CD4-positive, alpha-beta T cell (primary cell): ENCODE measurements around the gene STARD13. TPM values are rescaled to one million over a fixed set of nuclear protein-coding genes. Genes with fewer than 3 reads are reported as not detected.
"Not testable (repeated sequence)": the region's sequence is repeated elsewhere in the genome, so short reads cannot be mapped to it uniquely, and the experiment has no call there.

Experiments
- ATAC-seq: fragments of 200-7000 bp; cut with Tn5 transposase; one replicate; pipeline ENCODE4 v1.10.0; 2022; ENCODE audit warnings: mild to moderate bottlenecking; ENCODE audit not compliant: poor library complexity
- CTCF ChIA-PET: fragments of 350-600 bp; sonication (Branson Sonifier 250); formaldehyde crosslinking; loops from one replicate; lab custom pipeline; 2021; ENCODE audit warnings: antibody characterized with exemption, inconsistent platforms; lab: Charles Lee
- POLR2A ChIA-PET: fragments of 350-600 bp; sonication (Branson Sonifier 250); formaldehyde crosslinking; loops from one replicate; lab custom pipeline; 2021; ENCODE audit warnings: antibody characterized with exemption, inconsistent platforms; lab: Charles Lee
- DNase-seq, 14 experiments: peaks; one replicate each; pipeline ENCODE4 v3.0.0-alpha.2; 2013 to 2020; ENCODE audit warnings: mixed read lengths in 2 of 14
- H3K27ac ChIP-seq, 2 donors: one replicate each; pipeline versions ENCODE4 v1.5.1 to v1.7.0; 2013; ENCODE audit warnings: low read length in 2 of 2, low read depth in 1 of 2, mild to moderate bottlenecking in 1 of 2
- H3K27me3 ChIP-seq, 2 experiments: 1 replicate in 1 of 2; 2 replicates in 1 of 2; pipeline versions ENCODE4 v1.6.1 to v1.7.0; 2013; ENCODE audit warnings: low read length in 2 of 2, control low read depth in 1 of 2, mild to moderate bottlenecking in 1 of 2, moderate library complexity in 1 of 2; ENCODE audit not compliant: insufficient read depth in 2 of 2, control insufficient read depth in 1 of 2
- H3K36me3 ChIP-seq: one replicate; pipeline ENCODE4 v1.6.1; 2013; ENCODE audit warnings: low read length, control low read depth; ENCODE audit not compliant: insufficient read depth
- H3K4me1 ChIP-seq: one replicate; pipeline ENCODE4 v1.6.1; 2013; ENCODE audit warnings: low read length, control low read depth; ENCODE audit not compliant: insufficient read depth
- H3K4me3 ChIP-seq: one replicate; pipeline ENCODE4 v1.5.1; 2013; ENCODE audit warnings: mild to moderate bottlenecking, low read length, moderate library complexity
- H3K9me3 ChIP-seq, 2 experiments: 1 replicate in 1 of 2; 2 replicates in 1 of 2; pipeline versions ENCODE4 v1.6.1 to v1.7.0; 2013; ENCODE audit warnings: low read length in 2 of 2, mild to moderate bottlenecking in 2 of 2, control low read depth in 1 of 2, moderate library complexity in 1 of 2; ENCODE audit not compliant: control insufficient read depth in 1 of 2, insufficient read depth in 1 of 2
- H3K27ac Mint-ChIP-seq: one replicate; pipeline ENCODE4 v1.8.0; 2020; ENCODE audit warnings: mixed read lengths
- H3K27me3 Mint-ChIP-seq: one replicate; pipeline ENCODE4 v1.8.0; 2021; ENCODE audit warnings: mixed read lengths
- H3K36me3 Mint-ChIP-seq: one replicate; pipeline ENCODE4 v1.8.0; 2021; ENCODE audit warnings: low read depth, mixed read lengths
- H3K4me1 Mint-ChIP-seq: one replicate; pipeline ENCODE4 v1.8.0; 2021; ENCODE audit warnings: low read depth, mixed read lengths
- H3K4me3 Mint-ChIP-seq: one replicate; pipeline ENCODE4 v1.8.0; 2020; ENCODE audit warnings: mild to moderate bottlenecking, mixed read lengths
- H3K9me3 Mint-ChIP-seq: one replicate; pipeline ENCODE4 v1.8.0; 2020; ENCODE audit warnings: mixed read lengths
- intact Hi-C, 2 experiments: fragments of 100-400 bp; cut with DNase I in 1 of 2; cut with micrococcal nuclease in 1 of 2; formaldehyde crosslinking; loops; one replicate each; pipeline versions ENCODE4 v1.15.1 to v1.9.0; 2023 to 2025; cut with DNase I, micrococcal nuclease
- total RNA-seq, 174 experiments: library from RNA in 2 of 174; stranded (reverse) in 2 of 174; gene quantifications; one replicate each; pipeline ENCODE4 v1.2.3 and lab custom pipeline; 2021 to 2026
- TF ChIP-seq, protein P1 (sequence below): fragments of 200-600 bp; IDR thresholded peaks from one replicate; pipeline ENCODE4 v1.8.0; 2022; ENCODE audit warnings: antibody characterized with exemption, mild to moderate bottlenecking

Gene STARD13
- total RNA-seq, 2 experiments from 2014 or later: not detected

DNA sequence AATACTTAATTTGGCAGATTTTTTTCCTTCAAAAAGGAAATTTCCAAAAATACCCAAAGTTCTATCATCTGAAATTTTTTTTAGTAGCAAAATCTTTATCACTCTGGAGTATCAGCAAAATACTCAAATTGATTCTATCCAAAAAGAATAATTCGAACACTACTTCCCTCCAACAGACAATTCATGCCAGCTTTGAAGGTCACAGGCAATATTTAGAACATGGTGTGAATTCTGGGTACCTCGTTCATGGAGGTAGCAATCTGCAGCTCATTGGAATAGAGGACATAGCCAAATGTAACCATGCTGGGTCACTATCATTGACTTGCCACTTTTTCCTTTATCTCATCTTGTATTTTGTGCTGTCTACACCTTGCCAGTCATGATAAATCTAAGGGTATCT lies 119.8 kb downstream of the STARD13 start:
- Histone ChIP-seq H3K4me3 (no peak overlapping the region), H3K27ac (no peak overlapping the region), H3K9me3 (no peaks in the 10 kb centered on the region), H3K27me3 (peaks cover 0 to 5% of the 10 kb centered on the region in 2 experiments), H3K36me3 (no peaks in the 10 kb centered on the region), H3K4me1 (no peaks in the 10 kb centered on the region)
- POLR2A ChIA-PET: no interaction called here
- no peaks in the 10 kb centered on the region for H3K36me3 Mint-ChIP-seq
- peaks cover 15% of the 10 kb centered on the region for H3K27me3 Mint-ChIP-seq
- TF ChIP-seq, protein P1, sequence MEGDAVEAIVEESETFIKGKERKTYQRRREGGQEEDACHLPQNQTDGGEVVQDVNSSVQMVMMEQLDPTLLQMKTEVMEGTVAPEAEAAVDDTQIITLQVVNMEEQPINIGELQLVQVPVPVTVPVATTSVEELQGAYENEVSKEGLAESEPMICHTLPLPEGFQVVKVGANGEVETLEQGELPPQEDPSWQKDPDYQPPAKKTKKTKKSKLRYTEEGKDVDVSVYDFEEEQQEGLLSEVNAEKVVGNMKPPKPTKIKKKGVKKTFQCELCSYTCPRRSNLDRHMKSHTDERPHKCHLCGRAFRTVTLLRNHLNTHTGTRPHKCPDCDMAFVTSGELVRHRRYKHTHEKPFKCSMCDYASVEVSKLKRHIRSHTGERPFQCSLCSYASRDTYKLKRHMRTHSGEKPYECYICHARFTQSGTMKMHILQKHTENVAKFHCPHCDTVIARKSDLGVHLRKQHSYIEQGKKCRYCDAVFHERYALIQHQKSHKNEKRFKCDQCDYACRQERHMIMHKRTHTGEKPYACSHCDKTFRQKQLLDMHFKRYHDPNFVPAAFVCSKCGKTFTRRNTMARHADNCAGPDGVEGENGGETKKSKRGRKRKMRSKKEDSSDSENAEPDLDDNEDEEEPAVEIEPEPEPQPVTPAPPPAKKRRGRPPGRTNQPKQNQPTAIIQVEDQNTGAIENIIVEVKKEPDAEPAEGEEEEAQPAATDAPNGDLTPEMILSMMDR: no peak
- no peak overlapping the region for H3K27ac Mint-ChIP-seq
- no peak for DNase-seq
- peaks cover 11% of the 10 kb centered on the region for H3K9me3 Mint-ChIP-seq
- no peaks in the 10 kb centered on the region for H3K4me1 Mint-ChIP-seq
- no peak for ATAC-seq
- H3K4me3 Mint-ChIP-seq: no peak overlapping the region
- intact Hi-C loops: no loop called here
- CTCF ChIA-PET: no interaction called here

DNA sequence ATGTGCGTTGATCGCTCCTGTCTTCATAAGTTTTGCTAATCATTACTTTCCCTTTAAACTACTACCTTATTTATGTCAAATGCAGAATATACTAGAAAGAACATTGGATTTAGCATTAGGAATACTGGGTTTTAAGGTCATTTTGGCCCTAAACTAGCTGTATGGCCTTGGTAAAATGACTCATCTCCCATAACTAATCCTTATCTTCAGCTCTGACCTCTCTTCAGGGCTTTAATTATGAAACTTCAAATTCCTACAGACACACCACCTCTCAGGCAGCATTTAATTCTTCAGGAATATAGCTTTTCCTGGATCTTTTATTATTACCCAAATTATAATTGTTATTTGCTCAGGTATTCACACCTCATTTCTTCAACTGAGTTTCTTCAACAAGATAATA lies 121.2 kb downstream of the STARD13 start:
- Mint-ChIP-seq H3K27me3 (peaks cover 12% of the 10 kb centered on the region), H3K36me3 (no peaks in the 10 kb centered on the region), H3K4me1 (no peaks in the 10 kb centered on the region), H3K4me3 (no peak overlapping the region), H3K27ac (no peak overlapping the region), H3K9me3 (peaks cover 11% of the 10 kb centered on the region)
- intact Hi-C loops: no loop called here
- no peaks in the 10 kb centered on the region for H3K9me3 ChIP-seq
- H3K4me1 ChIP-seq: no peaks in the 10 kb centered on the region
- TF ChIP-seq, protein P1: no peak
- DNase-seq: no peak
- no peaks in the 10 kb centered on the region for H3K36me3 ChIP-seq
- no peaks in the 10 kb centered on the region for H3K27me3 ChIP-seq
- no peak overlapping the region for H3K27ac ChIP-seq
- ChIA-PET CTCF (no interaction called here), POLR2A (no interaction called here)
- no peak overlapping the region for H3K4me3 ChIP-seq
- ATAC-seq: no peak

DNA sequence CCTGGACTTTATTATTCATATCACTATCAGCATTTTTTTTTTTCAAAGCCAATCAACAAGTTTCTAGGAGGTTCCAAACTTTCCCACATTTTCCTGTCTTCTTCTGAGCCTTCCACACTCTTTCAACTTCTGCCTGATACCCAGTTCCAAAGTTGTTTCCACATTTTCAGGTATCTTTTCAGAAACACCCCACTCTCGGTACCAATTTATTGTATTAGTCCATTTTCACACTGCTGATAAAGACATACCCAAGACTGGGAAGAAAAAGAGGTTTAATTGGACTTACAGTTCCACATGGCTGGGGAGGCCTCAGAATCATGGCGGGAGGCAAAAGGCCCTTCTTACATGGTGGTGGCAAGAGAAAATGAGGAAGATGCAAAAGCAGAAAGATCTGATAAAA lies 122.8 kb downstream of the STARD13 start:
- H3K36me3 ChIP-seq, H3K4me1 ChIP-seq, H3K27me3 Mint-ChIP-seq, H3K27me3 ChIP-seq, H3K27ac Mint-ChIP-seq, DNase-seq, H3K4me3 ChIP-seq, CTCF ChIA-PET, intact Hi-C loops, H3K36me3 Mint-ChIP-seq, H3K27ac ChIP-seq, H3K4me3 Mint-ChIP-seq, POLR2A ChIA-PET, H3K9me3 ChIP-seq, H3K4me1 Mint-ChIP-seq, ATAC-seq: not testable (repeated sequence)
- peaks cover 11% of the 10 kb centered on the region for H3K9me3 Mint-ChIP-seq

GRCh38 chr13:33158816-33159215 lies 126.7 kb downstream of the STARD13 start:
- ATAC-seq: no peak
- DNase-seq: no peak
- H3K4me1 Mint-ChIP-seq: no peaks in the 10 kb centered on the region
- Histone ChIP-seq H3K4me1 (no peaks in the 10 kb centered on the region), H3K36me3 (no peaks in the 10 kb centered on the region), H3K9me3 (no peaks in the 10 kb centered on the region), H3K4me3 (no peak overlapping the region), H3K27ac (no peak overlapping the region), H3K27me3 (no peaks in the 10 kb centered on the region)
- H3K36me3 Mint-ChIP-seq: no peaks in the 10 kb centered on the region
- no peak overlapping the region for H3K27ac Mint-ChIP-seq
- ChIA-PET CTCF (no interaction called here), POLR2A (no interaction called here)
- no peaks in the 10 kb centered on the region for H3K27me3 Mint-ChIP-seq
- TF ChIP-seq, protein P1: no peak
- peaks cover 11% of the 10 kb centered on the region for H3K9me3 Mint-ChIP-seq
- H3K4me3 Mint-ChIP-seq: no peak overlapping the region
- intact Hi-C loops: no loop called here
